IgD-negative memory B cell (primary cell): ENCODE data around the gene ZNHIT2. TPM values are rescaled to one million over a fixed set of nuclear protein-coding genes. Genes with fewer than 3 reads are reported as not detected.
"Not testable (repeated sequence)": the region's sequence is repeated elsewhere in the genome, so short reads cannot be mapped to it uniquely, and the experiment has no call there.

Experiments used
- H3K27ac Mint-ChIP-seq, 3 donors: one replicate each; pipeline ENCODE4 v1.8.0; 2020 to 2022; ENCODE audit warnings: mild to moderate bottlenecking in 3 of 3, mixed read lengths in 3 of 3, moderate library complexity in 1 of 3
- H3K27me3 Mint-ChIP-seq: one replicate; pipeline ENCODE4 v1.8.0; 2021; ENCODE audit warnings: mixed read lengths
- H3K36me3 Mint-ChIP-seq: one replicate; pipeline ENCODE4 v1.8.0; 2020; ENCODE audit warnings: mild to moderate bottlenecking, mixed read lengths
- H3K4me1 Mint-ChIP-seq, 3 donors: one replicate each; pipeline ENCODE4 v1.8.0; 2020 to 2022; ENCODE audit warnings: mixed read lengths in 3 of 3, mild to moderate bottlenecking in 1 of 3
- H3K4me3 Mint-ChIP-seq, 4 donors: one replicate each; pipeline ENCODE4 v1.8.0; 2020 to 2022; ENCODE audit warnings: mild to moderate bottlenecking in 4 of 4, mixed read lengths in 4 of 4, moderate library complexity in 3 of 4
- H3K9me3 Mint-ChIP-seq, 3 donors: one replicate each; pipeline ENCODE4 v1.8.0; 2020 to 2021; ENCODE audit warnings: mixed read lengths in 3 of 3, mild to moderate bottlenecking in 1 of 3
- polyA plus RNA-seq: library from polyadenylated mRNA; unstranded; fragments of 300-500 nt; fragmentation: Illumina TruSeq; gene quantifications from one replicate; pipeline ENCODE4 v1.2.3, GENCODE V29; 2021

Gene ZNHIT2
- polyA plus RNA-seq, 1 donor from 2014 or later: 20.2 TPM

GRCh38 chr11:65129649-65130441, 12.3 kb upstream of the ZNHIT2 start:
- Mint-ChIP-seq H3K4me3 (peak overlapping the region in 3 of 4 donors; percentile 77 to 98 (median 85)), H3K36me3 (peaks cover 9% of the 10 kb centered on the region), H3K27ac (peak overlapping the region; percentile 16 to 73 (median 19)), H3K9me3 (no peaks in the 10 kb centered on the region), H3K4me1 (peaks cover 19 to 26% (median 21%) of the 10 kb centered on the region in 3 donors), H3K27me3 (no peaks in the 10 kb centered on the region)

- no peaks in the 10 kb centered on the region for H3K27me3 Mint-ChIP-seq
- peaks cover 20 to 24% (median 24%) of the 10 kb centered on the region in 3 donors for H3K4me1 Mint-ChIP-seq
- peak overlapping the region in 1 of 3 donors; percentile 80 for H3K27ac Mint-ChIP-seq
- H3K36me3 Mint-ChIP-seq: peaks cover 9% of the 10 kb centered on the region
- no peaks in the 10 kb centered on the region for H3K9me3 Mint-ChIP-seq
- H3K4me3 Mint-ChIP-seq: peak overlapping the region in 3 of 4 donors; percentile 17 to 77 (median 21)
Measured at GRCh38 chr11:65128182-65129145, 11.0 kb upstream of the ZNHIT2 start.

- Mint-ChIP-seq H3K27me3 (no peaks in the 10 kb centered on the region), H3K36me3 (peaks cover 9% of the 10 kb centered on the region), H3K9me3 (no peaks in the 10 kb centered on the region), H3K4me1 (peaks cover 19 to 28% (median 24%) of the 10 kb centered on the region in 3 donors), H3K27ac (peak overlapping the region in 1 of 3 donors; percentile 42), H3K4me3 (peak overlapping the region in 1 of 4 donors; percentile 74)
Measured at GRCh38 chr11:65127473-65128181, 10.1 kb upstream of the ZNHIT2 start.

- H3K4me3 Mint-ChIP-seq: peak overlapping the region in 1 of 4 donors; percentile 74
- peak overlapping the region in 1 of 3 donors; percentile 89 for H3K27ac Mint-ChIP-seq
- peaks cover 8% of the 10 kb centered on the region for H3K36me3 Mint-ChIP-seq
- H3K4me1 Mint-ChIP-seq: peaks cover 17 to 32% (median 25%) of the 10 kb centered on the region in 3 donors
- no peaks in the 10 kb centered on the region for H3K9me3 Mint-ChIP-seq
- H3K27me3 Mint-ChIP-seq: no peaks in the 10 kb centered on the region
Measured at GRCh38 chr11:65126624-65127274, 9.2 kb upstream of the ZNHIT2 start.

- H3K4me1 Mint-ChIP-seq: peaks cover 8 to 28% (median 20%) of the 10 kb centered on the region in 3 donors
- H3K4me3 Mint-ChIP-seq: peak overlapping the region in 1 of 4 donors; percentile 85
- no peaks in the 10 kb centered on the region for H3K9me3 Mint-ChIP-seq
- H3K36me3 Mint-ChIP-seq: peaks cover 4% of the 10 kb centered on the region
- no peaks in the 10 kb centered on the region for H3K27me3 Mint-ChIP-seq
- H3K27ac Mint-ChIP-seq: peak overlapping the region in 1 of 3 donors; percentile 89
Measured at GRCh38 chr11:65125197-65126056, 7.9 kb upstream of the ZNHIT2 start.

GRCh38 chr11:65124480-65125196, 7.1 kb upstream of the ZNHIT2 start:
- Mint-ChIP-seq H3K9me3 (no peaks in the 10 kb centered on the region), H3K36me3 (peaks cover 4% of the 10 kb centered on the region), H3K27ac (peak overlapping the region in 1 of 3 donors; percentile 72), H3K27me3 (no peaks in the 10 kb centered on the region), H3K4me3 (peak overlapping the region in 3 of 4 donors; percentile 44 to 85 (median 63)), H3K4me1 (peaks cover 8 to 28% (median 17%) of the 10 kb centered on the region in 3 donors)

GRCh38 chr11:65121865-65122696, 4.6 kb upstream of the ZNHIT2 start, which contains the start of the genes FAU and MRPL49:
Gene FAU, minus strand, starts transcription at chr11:65122134. Its CDS starts 321 bp downstream, at chr11:65121813.
Gene MRPL49, plus strand, starts transcription at chr11:65122321. Its CDS starts 26 bp downstream, at chr11:65122347.
- H3K27me3 Mint-ChIP-seq: no peaks in the 10 kb centered on the region
- peaks cover 7% of the 10 kb centered on the region for H3K36me3 Mint-ChIP-seq
- H3K4me1 Mint-ChIP-seq: peaks cover 15 to 39% (median 17%) of the 10 kb centered on the region in 3 donors

GRCh38 chr11:65121447-65121864, 4.0 kb upstream of the ZNHIT2 start:
- Mint-ChIP-seq H3K9me3 (no peaks in the 10 kb centered on the region), H3K4me3 (peak overlapping the region; percentile 95 to 100 (median 99)), H3K4me1 (peaks cover 15 to 39% (median 21%) of the 10 kb centered on the region in 3 donors), H3K27me3 (no peaks in the 10 kb centered on the region), H3K36me3 (peaks cover 7% of the 10 kb centered on the region), H3K27ac (peak overlapping the region; percentile 98 to 99 (median 99))

More at GRCh38 chr11:65121865-65122696, 4.6 kb upstream of the ZNHIT2 start, which contains the start of the genes FAU and MRPL49:
- no peaks in the 10 kb centered on the region for H3K9me3 Mint-ChIP-seq
- H3K4me3 Mint-ChIP-seq: peak within 1 kb of the TSS; percentile 95 to 100 (median 99)
- H3K27ac Mint-ChIP-seq: peak within 1 kb of the TSS; percentile 98 to 99 (median 99)

- no peaks in the 10 kb centered on the region for H3K9me3 Mint-ChIP-seq
- H3K4me1 Mint-ChIP-seq: peaks cover 15 to 41% (median 21%) of the 10 kb centered on the region in 3 donors
- H3K27me3 Mint-ChIP-seq: no peaks in the 10 kb centered on the region
- peak overlapping the region; percentile 98 to 99 (median 99) for H3K27ac Mint-ChIP-seq
- peak overlapping the region; percentile 95 to 100 (median 99) for H3K4me3 Mint-ChIP-seq
- peaks cover 7% of the 10 kb centered on the region for H3K36me3 Mint-ChIP-seq
Measured at GRCh38 chr11:65120831-65121230, 3.3 kb upstream of the ZNHIT2 start.

GRCh38 chr11:65119670-65119995, 2.1 kb upstream of the ZNHIT2 start:
- H3K4me3 Mint-ChIP-seq: peak overlapping the region in 1 of 4 donors; percentile 75
- H3K36me3 Mint-ChIP-seq: peaks cover 7% of the 10 kb centered on the region

GRCh38 chr11:65118891-65119669, 1.6 kb upstream of the ZNHIT2 start:
- not testable (repeated sequence) for H3K36me3 Mint-ChIP-seq, H3K9me3 Mint-ChIP-seq, H3K27me3 Mint-ChIP-seq
- peaks cover 15 to 39% (median 19%) of the 10 kb centered on the region in 3 donors for H3K4me1 Mint-ChIP-seq
- H3K4me3 Mint-ChIP-seq: peak overlapping the region in 3 of 4 donors; percentile 12 to 77 (median 13)
- peak overlapping the region in 2 of 3 donors; percentile 73 to 76 for H3K27ac Mint-ChIP-seq

More at GRCh38 chr11:65119670-65119995, 2.1 kb upstream of the ZNHIT2 start:
- Mint-ChIP-seq H3K27ac (peak overlapping the region; percentile 16 to 76 (median 73)), H3K4me1 (peaks cover 15 to 41% (median 21%) of the 10 kb centered on the region in 3 donors), H3K27me3 (no peaks in the 10 kb centered on the region), H3K9me3 (no peaks in the 10 kb centered on the region)
